GM08714 (cell line): Measurements from ENCODE around the gene PLPPR2.
"Not testable (repeated sequence)": the region's sequence is repeated elsewhere in the genome, so short reads cannot be mapped to it uniquely, and the experiment has no call there.

Experiments used
- H3K4me3 ChIP-seq: fragments of 200-500 bp; sonication (Bioruptor generic); 2 replicates; pipeline ENCODE4 v1.5.1; 2014; ENCODE audit warnings: mild to moderate bottlenecking, low read length, inconsistent platforms
- ZNF274 ChIP-seq: IDR thresholded peaks from 2 replicates; pipeline ENCODE4 v1.6.1; 2012; ENCODE audit warnings: mild to moderate bottlenecking, low read depth, low read length

Gene PLPPR2

GRCh38 chr19:11332822-11333221 is 22.4 kb upstream of the PLPPR2 start:
- no peak overlapping the region for H3K4me3 ChIP-seq
- TF ChIP-seq ZNF274: no peak

- H3K4me3 ChIP-seq: not testable (repeated sequence)
Observed at GRCh38 chr19:11333838-11334237, 21.4 kb upstream of the PLPPR2 start.

- no peak overlapping the region for H3K4me3 ChIP-seq
- no peak for TF ChIP-seq ZNF274
Observed at GRCh38 chr19:11335449-11336146, 19.6 kb upstream of the PLPPR2 start.

- H3K4me3 ChIP-seq: no peak overlapping the region
- TF ChIP-seq ZNF274: no peak
Observed at GRCh38 chr19:11337080-11337479, 18.2 kb upstream of the PLPPR2 start.

- H3K4me3 ChIP-seq: no peak overlapping the region
- TF ChIP-seq ZNF274: no peak
Observed at GRCh38 chr19:11338121-11338520, 17.1 kb upstream of the PLPPR2 start.

GRCh38 chr19:11338569-11339253 is 16.5 kb upstream of the PLPPR2 start:
- H3K4me3 ChIP-seq: peak overlapping the region; percentile 63; the same call in 1 of the 2 replicates
- TF ChIP-seq ZNF274: no peak

- peak within 1 kb of the TSS; percentile 63; the same call in 1 of the 2 replicates for H3K4me3 ChIP-seq
Observed at GRCh38 chr19:11339254-11340098, 15.8 kb upstream of the PLPPR2 start, which contains the start of gene RAB3D. TSS of gene RAB3D (minus strand) at chr19:11339657. CDS start at chr19:11337399, 2,258 bp downstream.

GRCh38 chr19:11340099-11340467 is 15.1 kb upstream of the PLPPR2 start:
- H3K4me3 ChIP-seq: peak overlapping the region; percentile 63; the same call in 1 of the 2 replicates

More at GRCh38 chr19:11339254-11340098, 15.8 kb upstream of the PLPPR2 start, which contains the start of gene RAB3D:
- no peak for TF ChIP-seq ZNF274

- no peak for TF ChIP-seq ZNF274
- no peak overlapping the region for H3K4me3 ChIP-seq
Observed at GRCh38 chr19:11342429-11342828, 12.8 kb upstream of the PLPPR2 start.

- TF ChIP-seq ZNF274: no peak
- H3K4me3 ChIP-seq: peak overlapping the region; percentile 71
Observed at GRCh38 chr19:11345122-11345803, 10.0 kb upstream of the PLPPR2 start.

- no peak for TF ChIP-seq ZNF274
- peak within 1 kb of the TSS; percentile 74 for H3K4me3 ChIP-seq
Observed at GRCh38 chr19:11346104-11346940, 8.9 kb upstream of the PLPPR2 start, which contains the start of the genes CCDC159 and TMEM205. TSS of gene CCDC159 (plus strand) at chr19:11346519. CDS start at chr19:11346607, 88 bp downstream. TSS of gene TMEM205 (minus strand) at chr19:11346268. CDS start at chr19:11345619, 649 bp downstream.

- H3K4me3 ChIP-seq: no peak overlapping the region
- no peak for TF ChIP-seq ZNF274
Observed at GRCh38 chr19:11347546-11348039, 7.6 kb upstream of the PLPPR2 start.

GRCh38 chr19:11349171-11349570 is 6.1 kb upstream of the PLPPR2 start:
- no peak overlapping the region for H3K4me3 ChIP-seq
- no peak for TF ChIP-seq ZNF274

GRCh38 chr19:11354102-11354501 is 1.1 kb upstream of the PLPPR2 start:
- H3K4me3 ChIP-seq: not testable (repeated sequence)
